IMR-90 (cell line): ENCODE measurements around the gene RPL18. TPM values are rescaled to one million over a fixed set of nuclear protein-coding genes. Genes with fewer than 3 reads are reported as not detected.
A peak's percentile ranks its signal among the peaks of the same experiment; 100 is the strongest.

Experiments
- ATAC-seq: fragments of 200-7000 bp; cut with Tn5 transposase; 2 replicates; pipeline ENCODE4 v1.9.1; 2020; ENCODE audit warnings: low read depth, mild to moderate bottlenecking, moderate library complexity
- BruUV-seq: library from RNA; stranded (reverse); fragments of 400-500 nt; replicated peaks from 2 replicates; lab custom pipeline; 2021; lab: Mats Ljungman, UMichigan
- CTCF ChIA-PET: fragments of 300-600 bp; formaldehyde crosslinking; extraction: SDS; loops from one replicate; lab custom pipeline; 2021; ENCODE audit warnings: antibody characterized with exemption; lab: Yijun Ruan, JAX
- POLR2A ChIA-PET: fragments of 300-600 bp; sonication (Branson Sonifier 250); formaldehyde crosslinking; loops from one replicate; lab custom pipeline; 2022; ENCODE audit warnings: antibody characterized with exemption; ENCODE audit not compliant: unreplicated experiment; lab: Charles Lee
- DNase-seq: peaks from one replicate; pipeline ENCODE4 v3.0.0; 2013
- H2AFZ ChIP-seq: replicated peaks from 2 replicates; pipeline ENCODE3; 2013; ENCODE audit warnings: low read length, mild to moderate bottlenecking; ENCODE audit not compliant: poor library complexity
- H2AK5ac ChIP-seq: 2 replicates; pipeline ENCODE4 v1.6.1; 2013; ENCODE audit warnings: low read depth, low read length, inconsistent platforms
- H2AK9ac ChIP-seq: replicated peaks from 2 replicates; pipeline ENCODE3; 2013; ENCODE audit warnings: mild to moderate bottlenecking, low read depth, low read length, moderate library complexity; ENCODE audit not compliant: poor library complexity
- H2BK120ac ChIP-seq: 2 replicates; pipeline ENCODE4 v1.6.1; 2013; ENCODE audit warnings: low read depth, low read length, inconsistent platforms
- H2BK15ac ChIP-seq: 3 replicates; pipeline ENCODE4 v1.6.1; 2013; ENCODE audit warnings: low read depth, low read length, inconsistent platforms
- H2BK20ac ChIP-seq: 2 replicates; pipeline ENCODE4 v1.6.1; 2013; ENCODE audit warnings: low read depth, mild to moderate bottlenecking, inconsistent platforms, low read length, moderate library complexity
- H2BK5ac ChIP-seq: 2 replicates; pipeline ENCODE4 v1.6.1; 2013; ENCODE audit warnings: mild to moderate bottlenecking, low read depth, low read length, inconsistent platforms; ENCODE audit not compliant: poor library complexity, severe bottlenecking
- H3K14ac ChIP-seq: replicated peaks from 2 replicates; pipeline ENCODE4 v1.6.1; 2013; ENCODE audit warnings: low read depth, low read length, inconsistent platforms
- H3K18ac ChIP-seq: 2 replicates; pipeline ENCODE4 v1.6.1; 2013; ENCODE audit warnings: low read depth, low read length, control low read depth
- H3K23ac ChIP-seq: 2 replicates; pipeline ENCODE4 v1.6.1; 2013; ENCODE audit warnings: low read depth, low read length, inconsistent platforms
- H3K27ac ChIP-seq: 2 replicates; pipeline ENCODE4 v1.5.1; 2013; ENCODE audit warnings: mild to moderate bottlenecking, control low read depth, low read length; ENCODE audit not compliant: insufficient read depth
- H3K27me3 ChIP-seq: 2 replicates; pipeline ENCODE4 v1.6.1; 2013; ENCODE audit warnings: low read length; ENCODE audit not compliant: control insufficient read depth, insufficient read depth
- H3K36me3 ChIP-seq: 2 replicates; pipeline ENCODE4 v1.6.1; 2013; ENCODE audit warnings: low read length, mixed read lengths; ENCODE audit not compliant: control insufficient read depth, insufficient read depth
- H3K4ac ChIP-seq: 2 replicates; pipeline ENCODE4 v1.6.1; 2013; ENCODE audit warnings: low read depth, low read length, inconsistent platforms
- H3K4me1 ChIP-seq: 2 replicates; pipeline ENCODE4 v1.6.1; 2013; ENCODE audit warnings: low read length, mixed read lengths; ENCODE audit not compliant: control insufficient read depth, insufficient read depth
- H3K4me2 ChIP-seq: 2 replicates; pipeline ENCODE4 v1.6.1; 2013; ENCODE audit warnings: low read depth, mild to moderate bottlenecking, control low read depth, low read length, moderate library complexity
- H3K4me3 ChIP-seq: 2 replicates; pipeline ENCODE4 v1.5.1; 2013; ENCODE audit warnings: low read depth, mild to moderate bottlenecking, control low read depth, low read length, moderate library complexity; ENCODE audit not compliant: insufficient read depth
- H3K56ac ChIP-seq: 2 replicates; pipeline ENCODE4 v1.6.1; 2013; ENCODE audit warnings: low read length, inconsistent platforms; ENCODE audit not compliant: insufficient read depth; ENCODE audit errors: extremely low read depth
- H3K79me1 ChIP-seq, 2 experiments: 2 replicates each; pipeline ENCODE4 v1.6.1; 2013; ENCODE audit warnings: low read length in 2 of 2, inconsistent platforms in 1 of 2, low read depth in 1 of 2
- H3K9ac ChIP-seq: 2 replicates; pipeline ENCODE4 v1.6.1; 2013; ENCODE audit warnings: low read depth, low read length, control low read depth
- H3K9me1 ChIP-seq: 2 replicates; pipeline ENCODE4 v1.6.1; 2013; ENCODE audit warnings: low read length, inconsistent platforms; ENCODE audit not compliant: insufficient read depth
- H3K9me3 ChIP-seq: 2 replicates; pipeline ENCODE4 v1.6.1; 2013; ENCODE audit warnings: low read length; ENCODE audit not compliant: control insufficient read depth, insufficient read depth
- H4K20me1 ChIP-seq: 2 replicates; pipeline ENCODE4 v1.6.1; 2013; ENCODE audit warnings: low read length, inconsistent platforms; ENCODE audit not compliant: insufficient read depth
- H4K5ac ChIP-seq: 2 replicates; pipeline ENCODE4 v1.6.1; 2013; ENCODE audit warnings: mild to moderate bottlenecking, low read depth, low read length, control low read depth
- H4K8ac ChIP-seq, 2 experiments: 2 replicates each; pipeline ENCODE4 v1.6.1; 2013; ENCODE audit warnings: low read depth in 2 of 2, low read length in 2 of 2, control low read depth in 1 of 2, inconsistent platforms in 1 of 2
- H4K91ac ChIP-seq: 2 replicates; pipeline ENCODE4 v1.6.1; 2013; ENCODE audit warnings: low read depth, low read length, inconsistent platforms; ENCODE audit not compliant: insufficient read depth
- CEBPB ChIP-seq: IDR thresholded peaks from 2 replicates; pipeline ENCODE4 v1.6.1; 2012; ENCODE audit warnings: low read depth, low read length, improper control_type of control experiment
- MAFK ChIP-seq: IDR thresholded peaks from 2 replicates; pipeline ENCODE4 v1.6.1; 2012; ENCODE audit warnings: low read depth, low read length, improper control_type of control experiment
- MXI1 ChIP-seq: IDR thresholded peaks from 2 replicates; pipeline ENCODE4 v1.6.1; 2012; ENCODE audit warnings: low read depth, mild to moderate bottlenecking, low read length, moderate library complexity, borderline replicate concordance
- WGBS, 2 experiments: methylation state at CpG; one replicate each; pipeline versions ENCODE4 v1.1.5 to v1.1.7; 2013; ENCODE audit warnings: missing lambda C conversion rate in 2 of 2; ENCODE audit not compliant: insufficient read length in 1 of 2; ENCODE audit errors: extremely low coverage in 2 of 2; 5-methylcytosine and 5-hydroxymethylcytosine counted together
- dilution Hi-C: fragments of 300-500 bp; cut with HindIII; formaldehyde crosslinking; loops from one replicate; pipeline ENCODE4 v1.14.3; 2018; ENCODE audit warnings: low sequenced_read_pairs; ENCODE audit not compliant: unreplicated experiment
- in situ Hi-C: fragments of 300-500 bp; cut with MboI; formaldehyde crosslinking; loops from 3 replicates; pipeline ENCODE4 v1.14.3; 2019; ENCODE audit warnings: low sequenced_read_pairs, inconsistent platforms, mixed read lengths
- intact Hi-C: fragments of 100-400 bp; cut with micrococcal nuclease; formaldehyde crosslinking; loops from 2 replicates; pipeline ENCODE4 v1.10.0; 2022
- polyA plus RNA-seq, 3 experiments: library from polyadenylated mRNA; depleted of rRNA; stranded (reverse); fragments of >200 nt; gene quantifications; 2 replicates each; pipeline ENCODE4 v1.2.3, GENCODE V29; 2012; ENCODE audit warnings: low replicate concordance in 1 of 3
- total RNA-seq: library from RNA; depleted of rRNA; stranded (reverse); fragments of >200 nt; gene quantifications from 2 replicates; pipeline ENCODE4 v1.2.3, GENCODE V29; 2012

The RPL18 gene
- total and polyA plus RNA-seq, 2 of the 4 experiments (the other 2 are of a cell fraction) = 1,909 to 2,254 TPM

- H2BK15ac ChIP-seq = no peak overlapping the region
- H2BK5ac ChIP-seq = no peak overlapping the region
- no peak overlapping the region for H3K9ac ChIP-seq
- no peak overlapping the region for H2BK20ac ChIP-seq
- no peak overlapping the region for H3K14ac ChIP-seq
- intact Hi-C loops = loop anchor here (10.0 kb wide), 1 partner anchor 325 kb away; the partner anchor contains the start of gene FTL
- H3K56ac ChIP-seq = no peak overlapping the region
- no peak overlapping the region for H3K23ac ChIP-seq
- 68% methylated on average over 10 of the region's 33 CpGs; no CpG with 5 or more reads in 1 of the 2 experiments for WGBS, 2 experiments
- ATAC-seq (no peak), DNase-seq (no peak)
- no peak overlapping the region for H4K91ac ChIP-seq
- H2AK9ac ChIP-seq = no peak overlapping the region
- peaks cover 10% of the 10 kb centered on the region for H3K9me1 ChIP-seq
- no peak overlapping the region for H2BK120ac ChIP-seq
- H3K18ac ChIP-seq = no peak overlapping the region
- H3K4me2 ChIP-seq = no peak overlapping the region
- no peak overlapping the region for H3K4me3 ChIP-seq
- peaks cover 4% of the 10 kb centered on the region; the same call in 1 of the 2 replicates for H4K20me1 ChIP-seq
- no peak overlapping the region for H4K8ac ChIP-seq
- H3K4ac ChIP-seq = no peak overlapping the region
- no peaks in the 10 kb centered on the region for H3K9me3 ChIP-seq
- BruUV-seq = no TSS peak
- H2AFZ ChIP-seq = peak overlapping the region; percentile 68
- CTCF ChIA-PET = no interaction called here
- peaks cover 9% of the 10 kb centered on the region for H3K4me1 ChIP-seq
- in situ Hi-C loops = loop anchor here (10.0 kb wide), 2 partner anchors 195 to 325 kb away; partner anchors contain the start of genes FTL and HSD17B14
- no peak overlapping the region for H4K5ac ChIP-seq
- POLR2A ChIA-PET = no interaction called here
- H3K36me3 ChIP-seq = no peaks in the 10 kb centered on the region
- no peak overlapping the region for H3K27ac ChIP-seq
- H3K27me3 ChIP-seq = no peaks in the 10 kb centered on the region
- H3K79me1 ChIP-seq = peaks cover 0 to 9% of the 10 kb centered on the region in 2 experiments; a peak in 2 of 4 replicates
- no peak for TF ChIP-seq CEBPB
- TF ChIP-seq MAFK = no peak
- no peak for TF ChIP-seq MXI1
- peak overlapping the region; percentile 73; the same call in 1 of the 2 replicates for H2AK5ac ChIP-seq
- dilution Hi-C loops = no loop called here
These were observed 20.8 kb upstream of the RPL18 start for GRCh38 chr19:48639483-48640375.
